ENCODE results near the gene USP6NL. TPM values are rescaled to one million over a fixed set of nuclear protein-coding genes. Genes with fewer than 3 reads are reported as not detected.

USP6NL gene
- polyA plus RNA-seq, 1 donor (not counting 4 experiments of a cell fraction or from before 2014, with no cell fraction given): 8.7 TPM

DNA sequence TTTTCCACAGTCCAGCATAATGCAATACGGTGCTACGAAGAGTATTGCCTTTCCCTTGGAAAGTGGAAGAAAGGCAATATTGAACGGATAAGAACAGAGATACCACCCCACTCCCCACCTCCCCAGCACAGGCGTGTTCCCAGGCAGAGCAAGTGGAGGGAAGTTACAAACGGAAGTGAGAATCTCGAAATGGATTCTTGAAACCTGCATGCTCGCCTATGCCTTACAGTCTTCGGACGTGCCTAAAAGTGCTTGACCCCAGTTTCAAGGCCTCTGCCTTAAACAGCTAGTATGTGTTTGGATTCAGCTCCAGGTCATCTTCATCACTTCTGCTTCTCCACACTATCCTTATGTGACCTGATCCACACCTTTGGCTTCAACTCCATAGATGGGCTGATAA is 35.0 kb upstream of the USP6NL start:
- Histone ChIP-seq H4K20me1 (ENCODE audit: control insufficient read depth, extremely low read depth, insufficient read depth, low read length) (no peaks in the 10 kb centered on the region), H3K9ac (ENCODE audit: control insufficient read depth, extremely low read depth, insufficient read depth, low read length) (no peak overlapping the region), H3K27ac (ENCODE audit: control insufficient read depth, insufficient read depth, low read length) (no peak overlapping the region), H2AFZ (ENCODE audit: control insufficient read depth, low read length) (no peak overlapping the region), H3K4me1 (ENCODE audit: control insufficient read depth, extremely low read depth, insufficient read depth, low read length) (peaks cover 6% of the 10 kb centered on the region), H3K4me2 (ENCODE audit: control insufficient read depth, extremely low read depth, insufficient read depth, low read depth, low read length) (no peak overlapping the region), H3K36me3 (ENCODE audit: control insufficient read depth in 2 of 2, extremely low read depth in 1 of 2, insufficient read depth in 2 of 2, low read length in 2 of 2) (no peaks in the 10 kb centered on the region), H3K79me2 (ENCODE audit: control insufficient read depth, insufficient read depth, low read length) (no peaks in the 10 kb centered on the region), H3K9me3 (ENCODE audit: control insufficient read depth, low read depth, low read length) (no peaks in the 10 kb centered on the region), H3K27me3 (ENCODE audit: control insufficient read depth, extremely low read depth, insufficient read depth, low read length) (no peaks in the 10 kb centered on the region), H3K9me1 (ENCODE audit: control insufficient read depth, extremely low read depth, insufficient read depth, low read length) (no peaks in the 10 kb centered on the region), H3K4me3 (ENCODE audit: control insufficient read depth in 2 of 3, extremely low read depth in 1 of 3, insufficient read depth in 2 of 3, low read depth in 1 of 3, low read length in 3 of 3) (no peak overlapping the region)
- FAIRE-seq (no peak), DNase-seq (ENCODE audit: low read depth, low spot score) (no peak)
- TF ChIP-seq, protein P1, sequence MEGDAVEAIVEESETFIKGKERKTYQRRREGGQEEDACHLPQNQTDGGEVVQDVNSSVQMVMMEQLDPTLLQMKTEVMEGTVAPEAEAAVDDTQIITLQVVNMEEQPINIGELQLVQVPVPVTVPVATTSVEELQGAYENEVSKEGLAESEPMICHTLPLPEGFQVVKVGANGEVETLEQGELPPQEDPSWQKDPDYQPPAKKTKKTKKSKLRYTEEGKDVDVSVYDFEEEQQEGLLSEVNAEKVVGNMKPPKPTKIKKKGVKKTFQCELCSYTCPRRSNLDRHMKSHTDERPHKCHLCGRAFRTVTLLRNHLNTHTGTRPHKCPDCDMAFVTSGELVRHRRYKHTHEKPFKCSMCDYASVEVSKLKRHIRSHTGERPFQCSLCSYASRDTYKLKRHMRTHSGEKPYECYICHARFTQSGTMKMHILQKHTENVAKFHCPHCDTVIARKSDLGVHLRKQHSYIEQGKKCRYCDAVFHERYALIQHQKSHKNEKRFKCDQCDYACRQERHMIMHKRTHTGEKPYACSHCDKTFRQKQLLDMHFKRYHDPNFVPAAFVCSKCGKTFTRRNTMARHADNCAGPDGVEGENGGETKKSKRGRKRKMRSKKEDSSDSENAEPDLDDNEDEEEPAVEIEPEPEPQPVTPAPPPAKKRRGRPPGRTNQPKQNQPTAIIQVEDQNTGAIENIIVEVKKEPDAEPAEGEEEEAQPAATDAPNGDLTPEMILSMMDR (optimal IDR thresholded peaks at IDR 0.05 in 1 of 3, IDR thresholded peaks at IDR 0.05 in 1 of 3, conservative IDR thresholded peaks at IDR 0.05 in 1 of 3; ENCODE audit: extremely low read depth in 1 of 3, insufficient read depth in 2 of 3, low read length in 3 of 3): no peak
- no peak for TF ChIP-seq EZH2 (IDR thresholded peaks at IDR 0.05; ENCODE audit: low read length)
- dilution Hi-C loops (cut with MboI; ENCODE audit: extremely low pct_ligation_motif_present, low sequenced_read_pairs): no loop called here

DNA sequence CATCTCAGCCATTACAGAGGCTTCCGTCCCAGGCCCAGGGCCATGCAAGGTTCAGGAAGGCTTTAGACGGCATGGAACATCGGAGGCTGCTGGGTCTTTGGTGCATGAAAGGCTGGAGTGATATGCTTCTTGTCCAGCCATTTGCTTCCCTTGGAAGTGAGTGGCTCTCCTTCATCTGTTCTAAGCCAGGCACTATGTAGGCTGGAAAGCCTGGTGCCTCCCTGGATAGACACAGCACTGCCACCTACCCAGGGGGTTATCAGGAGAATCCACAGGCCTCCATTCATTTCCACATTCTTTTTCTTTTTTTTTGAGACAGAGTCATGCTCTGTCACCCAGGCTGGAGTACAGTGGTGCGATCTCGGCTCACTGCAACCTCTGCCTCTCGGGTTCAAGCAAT is 31.6 kb upstream of the USP6NL start:
- Histone ChIP-seq H3K4me1 (ENCODE audit: control insufficient read depth, extremely low read depth, insufficient read depth, low read length) (no peaks in the 10 kb centered on the region), H3K4me2 (ENCODE audit: control insufficient read depth, extremely low read depth, insufficient read depth, low read depth, low read length) (no peak overlapping the region), H3K4me3 (ENCODE audit: control insufficient read depth in 2 of 3, extremely low read depth in 1 of 3, insufficient read depth in 2 of 3, low read depth in 1 of 3, low read length in 3 of 3) (no peak overlapping the region), H3K9me3 (ENCODE audit: control insufficient read depth, low read depth, low read length) (no peaks in the 10 kb centered on the region), H4K20me1 (ENCODE audit: control insufficient read depth, extremely low read depth, insufficient read depth, low read length) (no peaks in the 10 kb centered on the region), H3K27ac (ENCODE audit: control insufficient read depth, insufficient read depth, low read length) (no peak overlapping the region), H3K9ac (ENCODE audit: control insufficient read depth, extremely low read depth, insufficient read depth, low read length) (no peak overlapping the region), H3K79me2 (ENCODE audit: control insufficient read depth, insufficient read depth, low read length) (no peaks in the 10 kb centered on the region), H3K9me1 (ENCODE audit: control insufficient read depth, extremely low read depth, insufficient read depth, low read length) (no peaks in the 10 kb centered on the region), H3K27me3 (ENCODE audit: control insufficient read depth, extremely low read depth, insufficient read depth, low read length) (peaks cover 3% of the 10 kb centered on the region), H2AFZ (ENCODE audit: control insufficient read depth, low read length) (no peak overlapping the region), H3K36me3 (ENCODE audit: control insufficient read depth in 2 of 2, extremely low read depth in 1 of 2, insufficient read depth in 2 of 2, low read length in 2 of 2) (no peaks in the 10 kb centered on the region)
- TF ChIP-seq, protein P1 (optimal IDR thresholded peaks at IDR 0.05 in 1 of 3, IDR thresholded peaks at IDR 0.05 in 1 of 3, conservative IDR thresholded peaks at IDR 0.05 in 1 of 3; ENCODE audit: extremely low read depth in 1 of 3, insufficient read depth in 2 of 3, low read length in 3 of 3): no peak
- no peak for TF ChIP-seq EZH2 (IDR thresholded peaks at IDR 0.05; ENCODE audit: low read length)
- FAIRE-seq (no peak), DNase-seq (ENCODE audit: low read depth, low spot score) (no peak)
- dilution Hi-C loops (cut with MboI; ENCODE audit: extremely low pct_ligation_motif_present, low sequenced_read_pairs): no loop called here
